PFSK-1 (cell line): Measurements from ENCODE around the gene ITGB8.

Source experiments
- FOXP2 ChIP-seq: optimal IDR thresholded peaks from 2 replicates; pipeline ENCODE3; 2011; ENCODE audit warnings: borderline replicate concordance, control low read depth, inconsistent platforms; ENCODE audit not compliant: insufficient read depth; ENCODE audit errors: extremely low read length, extremely low read depth
- POLR2AphosphoS5 ChIP-seq: IDR thresholded peaks from 2 replicates; pipeline ENCODE4 v1.6.1; 2012; ENCODE audit warnings: low read depth, mild to moderate bottlenecking, control low read depth, low read length, moderate library complexity
- REST ChIP-seq, 2 experiments: IDR thresholded peaks; 2 replicates each; pipeline versions ENCODE4 v1.6.1 to v1.8.0; 2011 to 2012; ENCODE audit warnings: low read depth in 2 of 2, low read length in 2 of 2, control low read depth in 1 of 2, inconsistent platforms in 1 of 2, mild to moderate bottlenecking in 1 of 2, moderate library complexity in 1 of 2; ENCODE audit not compliant: insufficient read depth in 1 of 2
- TAF1 ChIP-seq: IDR thresholded peaks from 2 replicates; pipeline ENCODE4 v1.6.1; 2012; ENCODE audit warnings: low read length, control low read depth, borderline replicate concordance; ENCODE audit not compliant: insufficient read depth

- TF ChIP-seq POLR2AphosphoS5 (no peak), TAF1 (no peak), REST (IDR thresholded peaks at IDR 0.05; ENCODE audit: insufficient read depth in 1 of 2, low read depth in 2 of 2, low read length in 2 of 2) (no peak), FOXP2 (no peak)
Observed at GRCh38 chr7:20381406-20382034, 50.8 kb downstream of the ITGB8 start.
